Skin of body (tissue), 2 donors: ENCODE results near the gene LEPROT. TPM values are rescaled to one million over a fixed set of nuclear protein-coding genes. Genes with fewer than 3 reads are reported as not detected.

ENCODE experiments used
- DNase-seq: peaks from one replicate; lab custom pipeline; 2025; lab: John Stamatoyannopoulos, UW
- total RNA-seq: library from RNA; depleted of rRNA; stranded (reverse); fragments of >200 nt; gene quantifications from one replicate; pipeline ENCODE4 v1.2.3, GENCODE V29; 2014

The LEPROT gene
- total RNA-seq, 1 donor from 2014 or later = 45.6 TPM

DNA sequence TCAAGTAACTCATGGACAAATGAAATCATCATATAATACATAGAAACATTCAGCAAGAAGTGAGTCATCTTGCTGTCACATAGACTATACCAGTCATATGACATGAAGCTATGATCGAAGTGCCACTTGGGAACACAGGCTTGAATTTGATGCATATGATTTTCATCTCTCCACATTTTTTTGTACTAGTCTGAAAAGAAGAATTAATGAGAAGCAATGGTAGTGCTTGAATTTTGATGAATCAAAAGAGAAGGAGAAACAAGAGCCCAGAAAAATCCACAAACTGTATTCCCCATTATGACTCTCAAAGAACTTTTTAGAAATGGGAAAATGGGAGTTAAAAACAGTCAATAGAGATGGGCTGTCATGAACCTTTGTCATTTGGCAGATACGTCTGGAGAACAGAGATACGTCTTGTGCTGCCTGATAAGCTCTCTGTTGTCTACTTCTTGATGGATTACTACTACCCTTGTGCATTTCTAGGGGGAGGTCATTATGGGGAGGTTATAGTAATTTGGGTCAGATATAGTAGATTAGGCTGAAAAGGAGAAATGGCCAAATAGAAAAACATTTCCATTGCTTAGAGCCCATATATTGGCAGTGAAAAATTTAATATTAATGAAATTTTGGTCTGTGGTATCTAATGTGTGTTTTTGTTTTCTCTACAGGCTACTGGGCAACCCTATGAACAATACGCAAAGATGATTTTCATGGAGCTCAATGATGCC is 8.0 kb upstream of the LEPROT start:
- no peak for DNase-seq

DNA sequence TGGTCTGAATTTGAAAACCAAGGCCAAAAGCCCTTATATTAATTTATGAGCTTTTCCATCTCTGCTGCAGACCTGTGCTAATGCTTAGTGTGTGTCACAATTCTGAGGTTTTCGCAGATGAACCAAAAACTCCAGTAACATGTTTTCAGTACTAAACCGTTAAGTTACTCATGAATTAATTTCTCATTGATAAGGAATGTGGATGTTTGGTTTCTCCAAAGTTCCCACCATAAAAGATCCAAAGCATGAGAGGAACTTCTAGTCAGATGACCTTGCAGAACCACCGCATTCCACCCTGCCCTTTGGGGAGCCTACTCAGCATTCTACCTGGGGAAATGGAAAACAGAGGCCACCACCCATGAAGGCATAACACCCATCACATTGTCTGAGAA is 7.5 kb upstream of the LEPROT start:
- no peak for DNase-seq

DNA sequence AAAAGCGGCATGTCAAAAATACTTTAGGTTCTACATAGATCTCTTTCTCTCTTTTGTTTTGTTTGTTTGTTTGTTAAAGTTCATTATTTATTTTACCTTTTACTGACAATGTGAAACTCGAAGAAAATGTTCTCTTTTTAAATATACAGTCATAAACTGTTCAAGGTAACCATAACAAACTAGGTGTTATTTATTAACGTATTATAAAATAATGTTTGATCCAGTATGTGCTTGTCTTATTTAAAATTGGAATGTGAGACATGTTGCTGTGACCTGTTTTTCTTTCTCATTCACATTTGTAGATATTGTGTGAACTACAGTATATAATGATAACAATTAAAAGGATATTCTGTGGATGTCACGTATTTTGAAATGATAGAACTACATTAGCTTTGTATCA is 5.9 kb upstream of the LEPROT start:
- DNase-seq = no peak

DNA sequence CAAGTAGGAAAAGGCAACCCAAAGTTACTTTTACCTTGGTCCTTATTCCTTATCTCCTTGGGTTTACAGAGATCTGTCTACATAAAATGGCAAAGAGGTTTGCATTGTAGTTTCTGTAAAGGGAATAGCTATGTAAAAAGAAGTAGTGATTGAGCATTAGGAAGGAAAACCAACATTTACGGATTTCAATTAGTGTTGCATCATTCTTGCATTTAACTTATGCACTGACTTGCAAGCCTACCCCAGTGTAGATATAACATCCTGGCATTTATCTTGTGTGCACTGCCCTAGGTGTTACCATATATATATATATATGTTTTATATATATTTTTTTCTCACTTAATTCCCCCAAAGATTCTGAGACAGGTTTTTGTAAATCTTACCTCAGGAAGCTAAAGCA is 3.7 kb upstream of the LEPROT start:
- no peak for DNase-seq

DNA sequence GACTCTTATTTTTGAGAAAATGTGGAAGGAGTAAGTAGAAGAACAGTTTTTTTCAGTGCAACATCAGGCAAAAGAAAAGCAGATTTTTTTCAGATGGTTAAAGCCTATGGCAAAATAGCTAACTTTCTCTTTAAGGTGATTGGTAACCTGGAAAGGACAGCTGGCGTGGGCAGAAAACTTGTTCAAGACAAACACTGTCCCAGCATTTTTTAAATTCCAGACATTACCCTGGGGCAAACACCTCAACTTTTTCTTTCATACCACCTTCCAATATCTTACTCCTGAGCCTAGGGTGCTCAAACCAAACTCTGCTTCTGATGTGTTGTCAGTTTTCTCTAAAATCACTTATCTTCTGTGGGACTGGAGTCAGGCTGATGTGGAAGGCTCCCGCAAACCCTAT is 2.7 kb upstream of the LEPROT start:
- no peak for DNase-seq

DNA sequence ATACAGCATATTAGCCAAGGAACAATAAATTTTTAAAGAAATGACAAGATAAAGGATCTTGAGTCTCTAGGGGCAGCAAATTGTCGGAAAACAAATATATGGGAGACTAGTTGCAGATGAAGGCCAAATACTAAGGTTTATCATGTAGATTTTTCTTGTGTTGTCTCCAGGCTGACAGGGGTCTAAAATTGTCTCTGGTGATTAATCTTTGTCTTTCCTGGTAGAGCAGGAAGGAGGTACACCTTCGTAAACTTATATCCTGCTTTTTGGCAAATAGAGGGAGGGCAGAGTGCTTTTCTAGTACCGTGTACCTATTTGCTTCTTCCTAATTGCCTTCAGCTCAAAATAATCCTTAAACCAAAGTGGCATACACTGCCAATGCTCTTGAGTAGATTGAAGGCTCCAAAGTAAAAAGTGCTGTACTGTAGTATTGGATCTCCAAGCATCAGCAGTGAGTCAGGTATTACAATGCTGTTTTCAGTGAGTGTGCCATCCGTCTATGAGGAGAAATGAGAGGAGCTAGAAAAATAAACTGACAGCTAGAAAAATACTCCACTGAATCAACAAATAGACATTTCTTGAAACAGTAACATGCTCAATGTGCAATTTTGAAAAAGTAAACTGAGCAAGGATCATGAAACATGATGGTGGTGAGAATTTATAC is 1.8 kb upstream of the LEPROT start:
- DNase-seq = no peak

DNA sequence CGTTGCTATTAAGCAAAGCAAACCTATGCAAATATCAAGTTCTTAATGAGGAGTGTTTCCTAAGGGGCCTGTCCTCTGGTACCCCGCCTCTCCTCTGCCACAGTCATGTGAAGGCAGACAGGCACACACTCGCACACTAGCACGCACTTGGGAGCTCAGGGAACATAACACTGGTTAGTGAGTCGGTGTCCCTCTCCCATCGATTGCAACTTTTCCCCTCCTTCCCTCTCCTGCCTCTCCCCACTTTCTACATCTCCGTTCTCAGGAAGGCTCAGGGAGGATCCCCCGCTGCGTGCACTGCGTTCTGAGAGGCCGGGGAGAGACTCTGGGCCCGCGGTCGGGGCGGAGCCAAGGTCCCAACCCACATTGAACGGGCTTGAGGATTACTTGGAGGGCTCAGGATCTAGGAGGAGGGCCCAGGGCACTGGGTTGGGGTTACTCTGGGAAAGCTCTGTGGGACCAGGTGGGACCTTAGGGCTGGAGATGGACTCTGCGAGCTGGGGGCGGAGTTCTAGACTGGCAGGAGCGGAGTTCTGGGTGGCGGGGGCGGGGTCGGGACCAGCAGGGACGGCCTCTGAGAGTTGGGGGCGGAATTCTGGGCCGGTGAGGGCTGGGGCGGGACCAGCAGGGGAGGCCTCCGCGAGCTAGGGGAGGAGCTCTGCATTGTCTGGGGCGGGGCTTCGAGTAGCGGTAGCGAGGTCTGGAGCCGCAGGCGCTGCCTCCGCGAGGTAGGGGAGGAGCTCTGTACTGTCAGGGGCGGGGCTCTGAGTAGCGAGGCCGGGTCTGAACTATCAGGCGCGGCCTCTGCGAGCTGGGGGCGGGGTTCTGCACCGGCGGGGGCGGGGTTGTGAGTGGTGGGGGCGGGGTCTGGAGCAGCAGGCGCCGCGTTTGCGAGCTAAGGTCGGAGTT is 533 bp upstream of the LEPROT start:
- DNase-seq = peak; percentile 98

DNA sequence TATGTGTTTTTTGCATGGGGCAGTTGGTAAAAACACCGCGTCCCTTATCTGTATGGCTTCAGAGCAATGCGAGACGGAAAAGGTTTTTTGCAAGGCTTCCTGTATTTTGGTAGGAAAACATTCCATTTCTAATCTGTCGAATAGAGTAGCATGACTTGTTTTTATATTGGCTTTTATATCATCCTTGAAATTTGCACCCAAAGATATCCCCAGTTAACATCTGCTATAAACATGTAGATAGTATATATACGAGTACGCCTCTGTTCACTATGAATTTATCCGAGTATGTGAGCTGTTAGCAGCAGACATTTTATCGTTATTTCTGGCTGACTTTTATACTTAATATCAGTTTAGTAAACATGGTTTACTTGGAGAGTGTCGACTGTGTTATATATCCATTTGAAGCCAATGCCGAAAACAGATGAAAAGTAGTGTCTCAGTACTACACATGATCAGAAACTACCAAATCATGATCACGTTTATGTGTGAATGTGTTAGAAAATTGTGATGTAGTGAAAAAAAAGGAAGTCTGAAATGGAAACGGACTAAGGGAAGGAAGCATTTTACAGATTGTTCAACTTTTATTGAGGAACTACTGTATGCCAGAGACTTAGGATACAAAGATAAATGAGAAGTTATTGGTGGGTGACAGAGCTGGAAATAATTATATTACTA is 1.0 kb downstream of the LEPROT start:
- peak; percentile 73 for DNase-seq

DNA sequence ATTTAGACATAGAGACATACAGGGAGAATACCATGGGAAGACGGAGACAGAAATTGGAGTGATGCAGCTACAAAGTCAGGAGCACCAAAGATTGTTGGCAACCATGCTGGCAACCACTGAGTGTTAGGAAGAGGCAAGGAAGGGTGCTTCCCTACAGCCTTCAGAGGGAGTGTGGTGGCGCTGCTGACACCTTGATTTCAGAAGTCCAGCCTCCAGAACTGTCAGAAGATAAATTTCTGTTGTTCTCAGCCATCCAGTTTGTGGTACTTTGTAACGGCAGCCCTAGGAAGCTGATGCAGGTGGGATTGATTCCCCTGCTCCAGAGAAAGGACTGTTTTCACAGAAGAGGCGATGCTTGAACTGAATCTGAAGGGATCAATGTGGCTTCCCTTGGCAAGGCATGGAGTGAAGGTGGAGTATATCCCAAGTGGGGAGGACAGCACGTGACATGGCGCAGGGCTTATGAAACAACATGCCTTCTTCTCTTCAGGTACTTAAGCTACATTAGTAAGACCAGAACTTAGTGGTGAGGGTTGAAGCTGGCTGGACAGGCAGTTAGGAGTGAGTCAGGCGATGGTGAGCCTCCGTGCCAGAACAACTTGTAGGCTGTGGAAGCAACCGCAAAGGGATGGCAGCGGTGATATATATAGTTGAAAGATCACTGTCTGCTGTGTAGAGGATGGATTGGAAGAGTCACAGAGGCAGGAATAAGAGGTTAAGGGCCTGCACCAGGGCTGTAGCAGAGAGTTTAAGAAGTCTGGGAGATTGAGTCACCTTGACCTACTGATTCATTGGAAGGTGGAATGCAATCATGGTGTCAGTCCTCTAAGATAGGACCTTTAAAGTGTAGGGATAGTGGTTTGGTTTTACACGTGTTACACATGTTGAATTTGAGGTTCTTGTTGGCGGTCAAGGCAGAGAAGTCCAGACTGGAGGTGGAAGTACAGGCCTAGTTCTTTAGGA is 2.1 kb downstream of the LEPROT start:
- DNase-seq = no peak

DNA sequence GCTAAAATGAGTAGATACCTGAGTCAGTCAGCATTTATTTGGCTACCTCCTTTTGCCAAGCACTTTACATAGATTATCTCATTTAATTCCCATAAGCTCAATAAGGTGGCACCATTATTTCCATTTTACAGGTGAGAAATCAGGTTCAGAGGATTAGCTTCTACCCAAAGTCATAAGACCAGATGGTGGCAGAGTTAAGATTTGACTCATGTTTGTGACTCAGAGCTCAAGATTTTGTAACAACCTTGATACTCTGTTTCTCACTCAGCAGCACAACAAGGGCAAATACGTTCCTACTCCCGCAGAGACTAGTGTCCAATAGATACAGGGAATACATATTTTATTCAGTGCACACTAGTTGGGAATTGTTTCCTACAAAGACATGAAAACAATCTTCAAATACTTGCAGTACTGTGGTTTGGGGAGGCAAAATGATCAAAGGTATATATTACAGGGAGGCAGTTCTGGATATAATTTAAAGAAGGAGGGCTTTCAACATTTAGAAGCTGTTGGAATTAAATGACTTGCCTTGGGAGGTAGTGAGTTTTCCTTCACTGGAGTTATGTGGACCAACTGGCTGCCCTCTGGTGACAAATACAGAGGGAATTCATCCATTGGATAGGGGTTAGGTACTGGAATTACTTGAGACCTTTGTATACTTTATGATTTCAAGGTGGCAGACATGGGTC is 3.6 kb downstream of the LEPROT start:
- DNase-seq = no peak

DNA sequence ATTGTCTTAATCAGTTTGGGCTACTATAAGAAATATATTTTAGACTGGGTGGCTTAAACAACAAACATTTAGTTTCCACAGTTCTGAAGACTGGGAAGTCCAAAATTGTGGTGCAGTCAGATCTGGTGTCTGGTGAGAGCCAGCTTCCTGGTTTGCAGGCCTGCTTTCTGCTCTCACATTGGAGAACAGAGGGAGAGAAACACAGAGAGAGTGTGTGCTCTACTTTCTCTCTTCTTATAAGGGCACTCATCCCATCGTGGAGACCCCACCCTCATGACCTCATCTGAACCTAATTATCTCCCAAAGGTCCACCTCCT is 4.1 kb downstream of the LEPROT start:
- DNase-seq = no peak

DNA sequence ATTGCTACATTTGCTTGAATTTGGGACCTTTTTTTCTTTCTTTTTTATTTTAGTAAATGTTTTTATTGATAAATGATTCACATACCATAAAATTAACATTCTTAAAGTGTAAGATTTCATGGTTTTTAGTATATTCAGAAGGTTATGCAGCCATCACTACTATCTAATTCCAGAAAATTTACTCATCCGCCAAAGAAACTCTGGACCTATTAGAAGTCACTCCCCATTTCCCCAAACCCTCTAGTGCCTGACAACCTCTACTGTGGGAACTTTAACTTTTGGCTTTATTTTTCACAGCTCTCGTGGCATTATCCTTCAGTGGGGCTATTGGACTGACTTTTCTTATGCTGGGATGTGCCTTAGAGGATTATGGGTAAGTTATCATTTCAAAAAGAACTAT is 4.5 kb downstream of the LEPROT start:
- no peak for DNase-seq

DNA sequence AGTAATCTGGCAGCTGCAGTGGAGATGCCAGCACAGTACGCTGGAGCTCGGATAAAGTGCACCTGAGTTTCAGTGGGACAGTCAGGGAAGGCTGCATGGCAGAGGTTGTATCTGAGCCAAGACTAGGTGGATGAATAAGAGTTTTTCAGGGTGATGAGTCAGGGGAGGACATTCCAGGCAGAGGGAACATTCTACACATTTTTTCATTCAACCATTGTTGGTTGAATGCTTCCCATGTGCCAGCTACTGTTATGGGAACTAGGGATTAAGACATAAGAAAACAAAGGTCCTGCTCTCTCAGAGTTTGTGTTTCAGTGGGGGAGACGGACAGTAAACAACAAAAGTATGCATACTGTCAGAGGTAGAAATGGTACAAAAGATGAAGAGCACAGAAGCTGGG is 5.2 kb downstream of the LEPROT start:
- DNase-seq = no peak

DNA sequence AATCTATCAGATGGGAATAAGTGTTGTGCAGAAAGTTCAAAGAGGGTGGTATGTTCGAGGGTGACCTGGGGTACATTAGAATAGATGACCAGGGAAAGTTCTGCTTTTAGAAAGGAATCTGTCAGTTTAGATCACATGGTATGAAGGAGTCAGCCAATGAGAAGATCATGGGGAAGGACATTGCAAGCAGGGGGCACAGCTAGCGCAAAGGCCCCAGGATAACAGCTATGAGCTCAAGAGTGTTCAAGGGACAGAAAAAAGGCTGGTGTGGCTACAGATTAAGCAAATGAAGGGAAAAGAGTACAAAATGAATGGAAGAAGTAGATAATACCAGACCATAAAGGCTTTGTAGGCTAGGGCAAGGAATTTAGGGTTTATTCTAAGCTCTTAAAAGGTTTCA is 8.6 kb downstream of the LEPROT start:
- DNase-seq = no peak

DNA sequence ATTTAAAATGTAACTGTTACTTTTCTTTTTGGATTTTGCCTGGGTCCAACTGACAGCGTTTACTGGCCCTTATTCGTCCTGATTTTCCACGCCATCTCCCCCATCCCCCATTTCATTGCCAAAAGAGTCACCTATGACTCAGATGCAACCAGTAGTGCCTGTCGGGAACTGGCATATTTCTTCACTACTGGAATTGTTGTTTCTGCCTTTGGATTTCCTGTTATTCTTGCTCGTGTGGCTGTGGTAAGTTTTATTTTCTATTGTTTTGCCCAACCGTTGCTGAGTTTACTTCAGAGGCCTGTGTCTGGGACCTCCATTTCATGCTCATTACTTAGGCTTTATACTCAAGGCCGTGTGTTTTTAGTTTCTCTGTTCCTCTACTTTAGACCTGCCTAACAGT is 9.3 kb downstream of the LEPROT start:
- no peak for DNase-seq

DNA sequence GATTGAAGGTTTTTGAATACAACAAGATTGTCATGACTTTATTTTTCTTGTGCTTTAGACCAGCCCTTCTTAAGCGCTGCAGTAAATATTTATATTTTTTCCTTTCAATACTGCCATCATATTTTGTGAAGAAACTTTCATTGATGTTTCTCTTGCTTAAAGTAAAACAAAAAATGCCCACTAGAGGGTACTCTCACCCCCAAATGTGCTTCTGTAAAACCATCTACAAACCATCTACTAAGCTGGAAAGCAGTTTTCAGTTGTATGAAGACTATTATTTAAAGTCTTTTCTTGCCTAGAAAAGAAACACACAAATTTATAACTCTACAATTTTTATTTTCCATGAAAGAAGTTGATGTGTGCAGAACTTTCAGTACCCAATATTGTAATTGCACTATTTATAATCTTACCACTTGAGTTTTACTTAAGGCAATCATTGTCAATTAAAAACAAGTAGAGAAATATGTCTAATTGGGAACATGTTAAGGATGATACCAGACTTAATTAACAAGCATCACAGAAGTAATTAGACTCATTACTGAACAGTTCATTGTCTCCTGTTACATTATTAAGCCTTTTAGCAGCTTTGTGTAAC is 10.7 kb downstream of the LEPROT start:
- peak; percentile 33 for DNase-seq

DNA sequence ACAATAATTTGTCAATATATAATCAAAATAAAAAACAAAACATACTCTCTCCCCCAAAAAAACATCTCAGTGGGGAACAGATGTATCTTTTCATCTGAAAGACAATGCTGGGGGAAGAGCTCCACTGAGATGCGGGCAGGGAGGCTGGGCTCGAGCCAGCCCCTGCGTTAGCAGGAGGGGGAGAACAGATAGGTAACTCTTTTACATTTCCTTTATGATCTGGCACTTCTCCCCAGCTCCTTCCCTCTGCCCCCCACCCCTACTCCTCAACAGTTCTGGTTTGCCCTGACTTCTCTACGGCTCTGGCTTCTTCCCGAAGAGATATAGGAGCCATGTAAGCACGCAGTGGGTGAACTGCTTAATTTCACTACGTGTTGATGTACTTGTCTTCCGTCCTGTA is 12.4 kb downstream of the LEPROT start:
- DNase-seq = no peak

DNA sequence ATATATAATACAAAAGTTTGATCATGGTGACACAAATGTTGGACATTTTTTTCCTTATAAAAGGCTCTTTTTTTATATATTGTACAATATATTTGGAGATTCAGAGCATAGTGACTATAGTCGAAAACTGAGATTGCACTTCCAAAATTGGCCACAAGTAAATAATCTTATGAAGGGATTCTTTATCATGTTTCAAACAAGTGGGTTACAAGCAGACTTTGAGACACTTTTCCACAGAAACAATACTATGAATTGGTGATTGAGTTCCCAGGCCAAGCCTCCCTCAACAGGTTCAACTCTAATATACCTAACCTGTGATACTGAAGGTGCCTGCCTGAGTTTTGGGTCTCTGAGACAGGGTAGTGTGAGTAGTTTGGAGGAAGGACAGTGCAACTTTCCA is 13.8 kb downstream of the LEPROT start:
- no peak for DNase-seq

DNA sequence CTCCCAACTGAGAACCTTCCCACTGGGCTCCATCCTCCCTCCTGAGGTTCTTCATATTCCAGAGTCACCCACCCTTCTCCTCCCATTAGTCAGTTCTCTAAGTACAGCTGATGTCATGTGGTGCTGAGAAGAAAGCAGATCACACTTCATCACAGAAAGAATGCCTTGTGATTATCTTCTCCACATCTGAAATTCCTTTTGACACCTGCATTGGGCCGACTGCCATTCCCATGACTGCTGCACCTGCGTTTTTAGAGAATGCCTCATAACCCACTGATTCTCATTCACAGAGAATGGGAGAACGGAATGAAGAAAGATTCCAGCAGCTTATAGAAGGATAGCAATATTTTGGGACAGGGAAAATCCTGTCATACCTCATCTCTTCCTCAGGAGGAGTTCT is 14.3 kb downstream of the LEPROT start:
- no peak for DNase-seq

DNA sequence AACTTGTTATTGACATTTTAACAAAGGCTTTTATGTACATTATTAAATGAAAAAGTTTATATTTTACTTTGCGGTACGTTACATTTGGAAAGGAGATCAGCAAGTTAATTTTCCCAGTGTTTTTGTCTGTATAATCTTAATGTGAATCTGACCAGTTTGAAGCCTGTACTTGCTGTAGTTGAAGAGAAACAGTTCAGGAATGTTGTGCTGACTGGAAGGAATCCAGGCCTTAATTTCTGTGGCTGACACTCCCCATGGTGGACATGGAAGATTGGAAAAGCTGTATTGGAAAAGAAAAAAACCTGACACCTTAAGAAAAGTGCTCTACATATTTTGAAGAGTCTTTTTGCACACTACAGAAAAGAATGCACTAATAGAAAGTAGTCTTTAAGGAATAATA is 15.5 kb downstream of the LEPROT start:
- DNase-seq = no peak
